Tibial artery (tissue), 4 donors: Measurements from ENCODE around the gene FHOD3.
A peak's percentile ranks its signal among the peaks of the same experiment; 100 is the strongest.
"Not testable (repeated sequence)": the region's sequence is repeated elsewhere in the genome, so short reads cannot be mapped to it uniquely, and the experiment has no call there.

Experiments used
- DNase-seq, 2 donors: peaks; one replicate each; pipeline ENCODE4 v3.0.0-alpha.2; 2019
- H3K27ac ChIP-seq, 2 donors: fragments of 200-600 bp; sonication (generic) in 1 of 2; 1 replicate in 1 of 2; 2 replicates in 1 of 2; pipeline ENCODE4 v1.5.1; 2018 to 2019; ENCODE audit warnings: mild to moderate bottlenecking in 1 of 2
- H3K27me3 ChIP-seq, 2 donors: fragments of 200-600 bp; sonication (generic) in 1 of 2; one replicate each; pipeline versions ENCODE4 v1.5.1 to v1.6.0; 2016 to 2019
- H3K36me3 ChIP-seq, 3 donors: fragments of 200-600 bp; sonication (generic) in 2 of 3; one replicate each; pipeline ENCODE4 v1.5.1; 2016 to 2019; ENCODE audit warnings: mild to moderate bottlenecking in 2 of 3
- H3K4me1 ChIP-seq, 4 donors: fragments of 200-600 bp; sonication (generic) in 2 of 4; 1 replicate in 3 of 4; 2 replicates in 1 of 4; pipeline ENCODE4 v1.5.1; 2016 to 2019
- H3K4me3 ChIP-seq, 2 donors: fragments of 200-600 bp; sonication (generic) in 1 of 2; 1 replicate in 1 of 2; 2 replicates in 1 of 2; pipeline ENCODE4 v1.5.1; 2018 to 2019; ENCODE audit warnings: mild to moderate bottlenecking in 2 of 2
- H3K9me3 ChIP-seq, 3 donors: fragments of 200-600 bp; sonication (generic) in 1 of 3; one replicate each; pipeline ENCODE4 v1.5.1; 2016 to 2019
- intact Hi-C: fragments of 100-400 bp; cut with DNase I; formaldehyde crosslinking; loops from one replicate; pipeline ENCODE4 v1.15.0; 2023; ENCODE audit warnings: low total_unique reads
- TF ChIP-seq, protein P1 (sequence below), 2 experiments: fragments of 200-600 bp in 1 of 2; fragments of 450-650 bp in 1 of 2; IDR thresholded peaks; one replicate each; pipeline ENCODE4 v1.5.1; 2017 to 2019; ENCODE audit warnings: antibody characterized with exemption in 2 of 2, mild to moderate bottlenecking in 1 of 2, moderate library complexity in 1 of 2

FHOD3 gene

DNA sequence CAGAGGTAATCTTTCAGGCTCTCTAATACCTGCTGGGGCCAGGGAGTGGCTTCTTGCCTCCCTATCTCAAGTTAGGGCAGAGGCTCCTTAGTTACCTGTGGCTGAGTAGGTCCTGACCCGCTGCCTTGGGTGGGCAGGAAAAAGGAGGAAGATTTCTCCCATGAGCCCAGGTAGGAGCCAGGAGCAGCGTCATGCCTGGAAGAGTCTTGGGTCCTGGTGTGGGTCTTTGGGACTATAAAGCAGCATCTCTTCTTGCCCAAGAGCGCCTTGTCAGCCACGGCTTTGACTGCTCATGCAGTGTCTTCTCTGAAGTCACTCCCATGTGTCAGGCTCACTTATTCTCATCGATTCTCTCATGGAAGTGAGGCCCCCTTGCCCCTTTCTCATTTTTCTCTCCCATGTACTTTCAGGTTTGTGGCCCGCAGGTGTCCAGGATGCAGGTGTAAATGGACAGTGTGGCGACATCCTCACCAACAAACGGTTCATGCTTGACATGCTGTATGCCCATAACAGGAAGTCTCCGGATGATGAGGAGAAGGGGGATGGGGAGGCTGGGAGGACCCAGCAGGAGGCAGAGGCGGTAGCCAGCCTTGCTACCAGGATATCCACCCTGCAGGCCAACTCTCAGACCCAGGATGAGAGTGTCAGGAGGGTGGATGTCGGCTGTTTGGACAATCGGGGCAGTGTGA, 420.1 kb downstream of the FHOD3 start:
- Histone ChIP-seq H3K4me3 (no peak overlapping the region), H3K36me3 (peaks cover 0 to 10% (median 5%) of the 10 kb centered on the region in 3 donors), H3K27ac (no peak overlapping the region), H3K9me3 (no peaks in the 10 kb centered on the region), H3K4me1 (peaks cover 0 to 2% (median under 1%) of the 10 kb centered on the region in 4 donors), H3K27me3 (no peaks in the 10 kb centered on the region)
- DNase-seq = no peak
- intact Hi-C loops = no loop called here
- TF ChIP-seq, protein P1, sequence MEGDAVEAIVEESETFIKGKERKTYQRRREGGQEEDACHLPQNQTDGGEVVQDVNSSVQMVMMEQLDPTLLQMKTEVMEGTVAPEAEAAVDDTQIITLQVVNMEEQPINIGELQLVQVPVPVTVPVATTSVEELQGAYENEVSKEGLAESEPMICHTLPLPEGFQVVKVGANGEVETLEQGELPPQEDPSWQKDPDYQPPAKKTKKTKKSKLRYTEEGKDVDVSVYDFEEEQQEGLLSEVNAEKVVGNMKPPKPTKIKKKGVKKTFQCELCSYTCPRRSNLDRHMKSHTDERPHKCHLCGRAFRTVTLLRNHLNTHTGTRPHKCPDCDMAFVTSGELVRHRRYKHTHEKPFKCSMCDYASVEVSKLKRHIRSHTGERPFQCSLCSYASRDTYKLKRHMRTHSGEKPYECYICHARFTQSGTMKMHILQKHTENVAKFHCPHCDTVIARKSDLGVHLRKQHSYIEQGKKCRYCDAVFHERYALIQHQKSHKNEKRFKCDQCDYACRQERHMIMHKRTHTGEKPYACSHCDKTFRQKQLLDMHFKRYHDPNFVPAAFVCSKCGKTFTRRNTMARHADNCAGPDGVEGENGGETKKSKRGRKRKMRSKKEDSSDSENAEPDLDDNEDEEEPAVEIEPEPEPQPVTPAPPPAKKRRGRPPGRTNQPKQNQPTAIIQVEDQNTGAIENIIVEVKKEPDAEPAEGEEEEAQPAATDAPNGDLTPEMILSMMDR (IDR thresholded peaks at IDR 0.05) = no peak

DNA sequence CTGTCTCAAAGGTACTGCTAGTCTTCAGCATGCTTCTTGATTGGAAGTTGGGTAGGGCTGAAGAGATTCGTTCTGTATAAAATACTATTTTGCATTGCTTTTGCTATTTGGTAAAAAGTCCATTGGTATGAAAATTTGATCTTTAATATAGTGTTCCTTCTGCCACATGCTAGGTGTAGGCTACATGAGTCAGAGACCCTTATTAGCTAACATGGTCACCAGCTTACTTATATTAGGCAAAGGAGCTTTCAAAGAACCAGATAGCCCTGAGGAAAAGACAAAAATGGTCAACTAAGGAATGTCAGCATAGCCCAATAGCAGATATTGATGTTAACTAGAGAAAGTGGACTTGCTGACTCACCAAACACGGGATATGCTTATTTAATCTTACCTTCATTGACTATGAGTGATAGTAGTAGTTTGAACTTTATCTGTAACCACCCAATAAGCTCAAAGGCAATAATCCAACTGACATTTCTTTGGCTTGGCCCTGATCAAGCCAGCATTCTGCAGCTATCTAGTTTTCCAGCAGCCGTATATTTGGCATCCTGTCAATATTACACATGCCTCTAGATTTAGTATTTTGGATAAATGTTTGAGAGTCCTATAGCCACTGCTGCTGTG, 421.3 kb downstream of the FHOD3 start:
- peaks cover 0 to 10% (median 5%) of the 10 kb centered on the region in 3 donors for H3K36me3 ChIP-seq
- H3K27ac ChIP-seq = no peak overlapping the region
- peaks cover 0 to 11% (median 5%) of the 10 kb centered on the region in 4 donors for H3K4me1 ChIP-seq
- no peak overlapping the region for H3K4me3 ChIP-seq
- H3K27me3 ChIP-seq = no peaks in the 10 kb centered on the region
- H3K9me3 ChIP-seq = no peaks in the 10 kb centered on the region
- TF ChIP-seq, protein P1 (IDR thresholded peaks at IDR 0.05) = no peak
- DNase-seq = no peak
- intact Hi-C loops = no loop called here

DNA sequence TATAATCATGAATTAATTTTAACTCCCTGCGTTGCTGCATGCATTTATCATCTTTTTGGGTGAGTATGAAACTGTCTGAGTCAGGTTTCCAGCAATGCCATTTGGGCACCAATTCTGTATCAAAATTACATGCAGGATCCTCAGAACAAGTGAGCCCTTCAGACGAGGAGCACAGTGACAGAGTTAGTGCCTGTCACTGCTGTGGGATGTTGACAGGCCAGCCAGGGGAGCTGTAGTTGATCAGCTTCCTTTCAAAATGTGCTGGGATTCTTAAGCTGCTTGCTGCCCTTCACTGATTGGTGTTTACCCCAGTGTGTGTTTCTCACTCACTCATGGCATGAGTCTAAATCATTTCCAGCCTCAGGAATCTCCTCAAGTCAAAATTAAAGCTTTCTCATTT, 422.1 kb downstream of the FHOD3 start:
- no peaks in the 10 kb centered on the region for H3K9me3 ChIP-seq
- TF ChIP-seq, protein P1 (IDR thresholded peaks at IDR 0.05) = no peak
- peaks cover 0 to 17% (median 11%) of the 10 kb centered on the region in 4 donors for H3K4me1 ChIP-seq
- intact Hi-C loops = no loop called here
- H3K27ac ChIP-seq = no peak overlapping the region
- no peak overlapping the region for H3K4me3 ChIP-seq
- DNase-seq = no peak
- peaks cover 0 to 10% (median 3%) of the 10 kb centered on the region in 3 donors for H3K36me3 ChIP-seq
- H3K27me3 ChIP-seq = no peaks in the 10 kb centered on the region

DNA sequence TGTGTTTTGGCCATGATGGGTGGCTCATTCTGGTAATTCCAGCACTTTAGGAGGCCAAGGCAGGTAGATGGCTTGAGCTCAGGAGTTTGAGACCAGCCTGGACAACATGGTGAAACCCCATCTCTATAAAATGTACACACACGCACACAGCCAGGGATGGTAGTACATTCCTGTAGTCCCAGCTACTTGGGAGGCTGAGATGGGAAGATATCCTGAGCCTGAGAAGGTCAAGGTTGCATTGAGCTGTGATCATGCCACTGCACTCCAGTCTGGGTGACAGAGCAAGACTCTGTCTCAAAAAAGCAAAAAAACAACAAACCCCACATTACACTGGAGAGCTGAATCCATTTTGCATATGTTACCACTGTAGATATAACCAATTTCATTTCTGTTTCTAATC, 423.8 kb downstream of the FHOD3 start:
- DNase-seq, H3K27me3 ChIP-seq, H3K9me3 ChIP-seq, H3K27ac ChIP-seq, intact Hi-C loops, H3K4me3 ChIP-seq: not testable (repeated sequence)
- Histone ChIP-seq H3K4me1 (peaks cover 0 to 24% (median 15%) of the 10 kb centered on the region in 4 donors), H3K36me3 (peaks cover 0 to 10% (median 0%) of the 10 kb centered on the region in 3 donors)

DNA sequence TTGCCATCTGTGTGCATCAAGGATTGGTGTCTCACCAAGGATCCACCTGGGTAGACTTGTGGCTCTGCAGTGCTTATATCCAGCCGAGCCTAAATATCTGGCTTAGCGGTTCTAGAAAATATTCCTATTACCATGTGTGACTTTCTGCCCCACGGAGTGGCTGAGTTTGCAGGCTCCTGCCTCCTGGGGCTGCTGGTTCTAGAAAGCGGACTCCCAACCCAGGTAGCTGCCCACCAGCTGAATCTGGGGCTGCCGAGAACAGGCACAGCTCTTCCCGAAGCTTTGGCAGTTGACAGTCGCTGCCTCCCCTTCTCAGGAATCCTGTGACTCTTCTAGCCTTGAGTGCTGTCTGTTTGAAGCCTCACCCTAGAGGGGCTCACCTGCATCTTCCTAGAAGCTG, 426.7 kb downstream of the FHOD3 start:
- H3K36me3 ChIP-seq = no peaks in the 10 kb centered on the region
- no peaks in the 10 kb centered on the region for H3K27me3 ChIP-seq
- no peak for DNase-seq
- no peaks in the 10 kb centered on the region for H3K9me3 ChIP-seq
- peak overlapping the region; percentile 36 to 47 for H3K4me3 ChIP-seq
- TF ChIP-seq, protein P1 (IDR thresholded peaks at IDR 0.05) = no peak
- peak overlapping the region; percentile 41 to 65 for H3K27ac ChIP-seq
- H3K4me1 ChIP-seq = peaks cover 0 to 24% (median 15%) of the 10 kb centered on the region in 4 donors
- intact Hi-C loops = no loop called here

DNA sequence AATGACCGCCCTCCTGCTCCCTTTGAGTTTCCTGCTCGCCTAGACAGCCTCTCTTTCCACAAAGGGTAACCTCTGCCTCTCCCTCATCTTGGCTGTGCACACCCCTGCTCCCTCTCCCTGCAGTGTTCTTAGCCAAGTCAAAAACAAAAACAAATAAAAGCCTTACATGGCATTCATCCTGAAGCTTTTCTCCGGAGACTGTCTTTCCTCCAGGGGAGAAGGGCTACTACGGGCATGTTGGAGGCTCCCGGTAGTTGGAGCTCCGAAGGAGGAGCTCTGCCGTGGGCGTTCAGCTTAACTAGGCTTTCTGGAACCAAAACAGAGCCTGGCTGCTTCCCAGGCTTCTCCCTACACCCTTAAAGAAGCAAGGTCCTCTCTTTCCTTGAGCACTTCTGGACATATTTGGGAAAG, 427.1 kb downstream of the FHOD3 start:
- Histone ChIP-seq H3K27me3 (no peaks in the 10 kb centered on the region), H3K9me3 (no peaks in the 10 kb centered on the region), H3K4me3 (peak overlapping the region; percentile 36 to 47), H3K27ac (peak overlapping the region; percentile 41 to 65), H3K4me1 (peaks cover 0 to 24% (median 15%) of the 10 kb centered on the region in 4 donors), H3K36me3 (no peaks in the 10 kb centered on the region)
- DNase-seq = peak; percentile 59 to 79
- TF ChIP-seq, protein P1 (IDR thresholded peaks at IDR 0.05) = no peak
- intact Hi-C loops = no loop called here
